GM12892 (cell line): ENCODE measurements around the gene SLC1A4.
"Not testable (repeated sequence)": the region's sequence is repeated elsewhere in the genome, so short reads cannot be mapped to it uniquely, and the experiment has no call there.

Experiments
- POLR2A ChIP-seq: IDR thresholded peaks from 2 replicates; pipeline ENCODE4 v1.6.1; 2011; ENCODE audit warnings: low read depth, low read length, control low read depth
- POLR2AphosphoS5 ChIP-seq: IDR thresholded peaks from 2 replicates; pipeline ENCODE4 v1.6.1; 2011; ENCODE audit warnings: low read depth, low read length, control low read depth

GRCh38 chr2:65020251-65020650 lies 31.1 kb downstream of the SLC1A4 start:
- TF ChIP-seq POLR2A, POLR2AphosphoS5: not testable (repeated sequence)
